Breast epithelium (tissue), 4 donors: ENCODE data around the gene RTBDN. TPM values are rescaled to one million over a fixed set of nuclear protein-coding genes. Genes with fewer than 3 reads are reported as not detected.

Source experiments
- DNase-seq, 2 donors: peaks; one replicate each; pipeline ENCODE4 v3.0.0-alpha.2; 2019; ENCODE audit warnings: low spot score in 2 of 2
- H3K27ac ChIP-seq, 2 donors: fragments of 200-600 bp; sonication (generic) in 1 of 2; one replicate each; pipeline ENCODE4 v1.5.1; 2016 to 2019; ENCODE audit warnings: mild to moderate bottlenecking in 1 of 2
- H3K27me3 ChIP-seq, 2 donors: fragments of 200-600 bp; sonication (generic) in 1 of 2; one replicate each; pipeline versions ENCODE4 v1.5.1 to v1.6.0; 2017 to 2019; ENCODE audit warnings: control low read depth in 1 of 2, mild to moderate bottlenecking in 1 of 2
- H3K36me3 ChIP-seq: fragments of 200-600 bp; one replicate; pipeline ENCODE4 v1.5.1; 2019
- H3K4me1 ChIP-seq, 2 donors: fragments of 200-600 bp; sonication (generic); one replicate each; pipeline ENCODE4 v1.5.1; 2016 to 2019; ENCODE audit warnings: control low read depth in 1 of 2
- H3K4me3 ChIP-seq, 3 donors: fragments of 200-600 bp; sonication (generic); 1 replicate in 2 of 3; 2 replicates in 1 of 3; pipeline ENCODE4 v1.5.1; 2016 to 2019; ENCODE audit warnings: mild to moderate bottlenecking in 3 of 3, moderate library complexity in 2 of 3
- H3K9me3 ChIP-seq, 2 donors: fragments of 200-600 bp; sonication (generic) in 1 of 2; one replicate each; pipeline ENCODE4 v1.5.1; 2016 to 2019; ENCODE audit warnings: control low read depth in 1 of 2
- POLR2A ChIP-seq: fragments of 450-650 bp; IDR thresholded peaks from one replicate; pipeline ENCODE4 v1.6.1; 2016; ENCODE audit warnings: antibody characterized with exemption, mild to moderate bottlenecking, moderate library complexity
- POLR2AphosphoS5 ChIP-seq, 3 donors: sonication (generic); formaldehyde crosslinking; IDR thresholded peaks; one replicate each; pipeline ENCODE4 v1.6.1; 2017; ENCODE audit warnings: antibody characterized with exemption in 3 of 3
- intact Hi-C: fragments of 100-400 bp; cut with DNase I; formaldehyde crosslinking; loops from one replicate; pipeline ENCODE4 v1.15.1; 2023; ENCODE audit warnings: low total_unique reads
- total RNA-seq, 3 donors: library from RNA; depleted of rRNA; stranded (reverse); fragments of >200 nt; gene quantifications; one replicate each; pipeline ENCODE4 v1.1.0, GENCODE V29; 2016
- TF ChIP-seq, protein P1 (sequence below), 3 donors: fragments of 450-650 bp; IDR thresholded peaks; one replicate each; pipeline ENCODE4 v1.5.1; 2016 to 2017; ENCODE audit warnings: antibody characterized with exemption in 3 of 3, mild to moderate bottlenecking in 3 of 3, moderate library complexity in 3 of 3

RTBDN gene
- total RNA-seq, 3 donors from 2014 or later = not detected

DNA sequence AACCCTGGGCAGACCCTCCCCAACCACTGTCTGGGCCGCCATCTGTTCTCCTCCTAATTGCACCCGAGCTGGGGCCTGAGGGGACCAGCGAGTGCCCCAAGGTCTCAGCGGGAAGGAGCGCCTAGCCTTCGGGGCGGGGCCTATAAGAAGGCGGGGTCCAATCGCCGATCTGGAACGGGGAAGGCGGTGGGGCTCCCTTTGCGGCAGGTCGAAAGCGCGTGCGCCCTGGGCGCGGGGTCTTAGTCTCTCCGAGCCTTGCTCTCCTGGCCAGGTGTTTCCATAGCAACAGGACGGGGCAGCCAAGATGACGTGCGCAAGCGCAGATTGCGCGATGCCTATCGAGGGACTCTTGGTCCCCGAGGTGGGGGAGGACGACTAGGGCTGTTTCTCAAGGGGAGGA lies 6.7 kb upstream of the RTBDN start:
- Histone ChIP-seq H3K27ac (no peak overlapping the region), H3K4me3 (peak overlapping the region in 2 of 3 donors; percentile 23 to 24), H3K27me3 (peaks cover 12 to 78% of the 10 kb centered on the region in 2 donors), H3K9me3 (no peaks in the 10 kb centered on the region), H3K4me1 (peaks cover 4 to 6% of the 10 kb centered on the region in 2 donors), H3K36me3 (no peaks in the 10 kb centered on the region)
- no peak for DNase-seq
- intact Hi-C loops = loop anchor here (10.0 kb wide), 1 partner anchor 76 kb away; no protein-coding TSS in a partner anchor
- TF ChIP-seq POLR2AphosphoS5 (IDR thresholded peaks at IDR 0.05) = no peak
- no peak for TF ChIP-seq POLR2A
- TF ChIP-seq, protein P1, sequence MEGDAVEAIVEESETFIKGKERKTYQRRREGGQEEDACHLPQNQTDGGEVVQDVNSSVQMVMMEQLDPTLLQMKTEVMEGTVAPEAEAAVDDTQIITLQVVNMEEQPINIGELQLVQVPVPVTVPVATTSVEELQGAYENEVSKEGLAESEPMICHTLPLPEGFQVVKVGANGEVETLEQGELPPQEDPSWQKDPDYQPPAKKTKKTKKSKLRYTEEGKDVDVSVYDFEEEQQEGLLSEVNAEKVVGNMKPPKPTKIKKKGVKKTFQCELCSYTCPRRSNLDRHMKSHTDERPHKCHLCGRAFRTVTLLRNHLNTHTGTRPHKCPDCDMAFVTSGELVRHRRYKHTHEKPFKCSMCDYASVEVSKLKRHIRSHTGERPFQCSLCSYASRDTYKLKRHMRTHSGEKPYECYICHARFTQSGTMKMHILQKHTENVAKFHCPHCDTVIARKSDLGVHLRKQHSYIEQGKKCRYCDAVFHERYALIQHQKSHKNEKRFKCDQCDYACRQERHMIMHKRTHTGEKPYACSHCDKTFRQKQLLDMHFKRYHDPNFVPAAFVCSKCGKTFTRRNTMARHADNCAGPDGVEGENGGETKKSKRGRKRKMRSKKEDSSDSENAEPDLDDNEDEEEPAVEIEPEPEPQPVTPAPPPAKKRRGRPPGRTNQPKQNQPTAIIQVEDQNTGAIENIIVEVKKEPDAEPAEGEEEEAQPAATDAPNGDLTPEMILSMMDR (IDR thresholded peaks at IDR 0.05) = no peak

DNA sequence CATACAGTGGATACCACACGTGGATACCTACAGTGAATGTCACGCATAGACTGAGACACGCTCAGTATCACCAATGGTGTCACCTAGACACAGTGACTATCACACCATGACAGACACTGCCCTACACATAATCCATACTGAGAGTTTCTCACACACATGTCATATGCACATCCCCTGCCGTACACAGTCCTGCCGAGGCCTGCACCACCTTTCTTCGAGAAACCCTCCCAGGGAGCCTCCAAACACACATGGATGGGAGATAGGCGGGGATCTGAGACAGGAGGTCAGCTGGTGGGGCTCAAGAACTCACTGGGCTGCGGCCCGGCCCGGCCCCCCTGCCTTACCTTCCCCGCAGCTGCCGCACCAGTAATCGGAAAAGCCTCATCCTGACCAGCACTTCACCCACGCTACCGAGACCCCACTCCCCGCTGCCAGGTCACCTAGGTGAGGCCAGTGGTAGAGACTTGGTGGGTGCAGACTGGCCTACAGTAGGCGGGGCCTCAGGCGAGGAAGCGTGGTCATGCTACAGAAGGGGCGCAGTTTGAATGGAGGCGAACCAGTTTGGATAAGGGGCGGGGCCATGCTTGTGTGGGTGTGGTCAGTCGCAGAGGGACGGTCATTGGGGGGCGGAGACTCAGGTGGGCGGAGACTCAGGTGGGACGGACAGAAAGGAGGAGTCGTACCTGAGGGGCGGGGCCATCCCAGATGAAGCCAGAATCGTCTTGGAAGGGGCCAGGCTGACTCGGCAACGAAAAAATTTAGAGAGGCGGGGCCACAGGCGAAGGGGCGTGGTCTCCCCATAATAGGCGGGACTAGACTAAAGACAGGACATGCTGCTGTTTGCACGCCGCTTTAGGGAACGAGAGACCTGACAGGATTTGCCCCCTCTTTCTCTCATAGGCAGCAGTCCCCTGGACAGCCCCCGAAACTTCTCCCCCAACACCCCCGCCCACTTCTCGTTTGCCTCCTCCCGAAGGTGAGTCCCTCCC lies 6.0 kb upstream of the RTBDN start:
- peak overlapping the region in 2 of 3 donors; percentile 23 to 24 for H3K4me3 ChIP-seq
- peak in 1 of 2 donors; percentile 44 for DNase-seq
- H3K9me3 ChIP-seq = no peaks in the 10 kb centered on the region
- no peaks in the 10 kb centered on the region for H3K36me3 ChIP-seq
- peaks cover 13 to 85% of the 10 kb centered on the region in 2 donors for H3K27me3 ChIP-seq
- intact Hi-C loops = loop anchor here (10.0 kb wide), 1 partner anchor 76 kb away; no protein-coding TSS in a partner anchor
- peaks cover 4 to 6% of the 10 kb centered on the region in 2 donors for H3K4me1 ChIP-seq
- H3K27ac ChIP-seq = no peak overlapping the region
- TF ChIP-seq POLR2A (no peak), POLR2AphosphoS5 (IDR thresholded peaks at IDR 0.05) (no peak)
- TF ChIP-seq, protein P1 (IDR thresholded peaks at IDR 0.05) = no peak

GRCh38 chr19:12838886-12839756 lies 4.7 kb upstream of the RTBDN start:
- Histone ChIP-seq H3K4me3 (peak overlapping the region in 2 of 3 donors; percentile 35 to 57), H3K27me3 (peaks cover 17 to 96% of the 10 kb centered on the region in 2 donors), H3K4me1 (peaks cover 4 to 6% of the 10 kb centered on the region in 2 donors), H3K27ac (no peak overlapping the region), H3K9me3 (no peaks in the 10 kb centered on the region), H3K36me3 (no peaks in the 10 kb centered on the region)
- TF ChIP-seq POLR2A (no peak), POLR2AphosphoS5 (IDR thresholded peaks at IDR 0.05) (no peak)
- DNase-seq = no peak
- intact Hi-C loops = no loop called here

GRCh38 chr19:12838182-12838885 lies 4.0 kb upstream of the RTBDN start, which contains the start of gene MAST1:
Gene MAST1 (plus strand): TSS chr19:12838515. CDS start chr19:12838573, 58 bp downstream.
- H3K4me3 ChIP-seq = peak within 1 kb of the TSS in 2 of 3 donors; percentile 35 to 57
- peaks cover 21 to 95% of the 10 kb centered on the region in 2 donors for H3K27me3 ChIP-seq
- TF ChIP-seq POLR2AphosphoS5 (IDR thresholded peaks at IDR 0.05) (no peak), POLR2A (no peak)
- TF ChIP-seq, protein P1 (IDR thresholded peaks at IDR 0.05) = peak in 1 of 3 donors; percentile 32

DNA sequence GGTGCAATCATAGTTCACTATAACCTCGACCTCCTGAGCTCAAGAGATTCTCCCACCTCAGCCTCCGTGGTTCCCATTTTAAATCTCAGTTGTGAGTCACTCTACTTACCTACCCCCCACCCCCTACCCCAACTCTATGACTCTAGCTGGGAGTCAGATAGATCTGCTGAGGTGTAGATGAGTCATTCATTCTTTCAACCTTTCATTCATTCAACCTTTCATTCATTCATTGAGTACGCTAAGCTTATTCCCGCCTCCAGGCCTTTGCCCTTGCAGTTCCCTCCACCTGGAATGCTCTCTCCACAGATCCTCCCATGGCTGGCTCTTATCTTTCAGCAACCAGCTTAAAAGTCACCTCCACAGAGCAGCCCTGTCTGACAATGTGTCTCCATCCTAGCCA lies 2.8 kb upstream of the RTBDN start:
- Histone ChIP-seq H3K9me3 (no peaks in the 10 kb centered on the region), H3K4me3 (no peak overlapping the region), H3K27ac (no peak overlapping the region), H3K36me3 (no peaks in the 10 kb centered on the region), H3K4me1 (peaks cover 10% of the 10 kb centered on the region in 2 donors), H3K27me3 (peaks cover 21 to 95% of the 10 kb centered on the region in 2 donors)
- DNase-seq = no peak
- intact Hi-C loops = no loop called here
- TF ChIP-seq POLR2AphosphoS5 (IDR thresholded peaks at IDR 0.05) (no peak), POLR2A (no peak)
- TF ChIP-seq, protein P1 (IDR thresholded peaks at IDR 0.05) = no peak

More at GRCh38 chr19:12838182-12838885, 4.0 kb upstream of the RTBDN start, which contains the start of gene MAST1:
- peaks cover 9 to 10% of the 10 kb centered on the region in 2 donors for H3K4me1 ChIP-seq
- no peak for DNase-seq
- no peaks in the 10 kb centered on the region for H3K9me3 ChIP-seq
- intact Hi-C loops = no loop called here
- H3K36me3 ChIP-seq = no peaks in the 10 kb centered on the region
- H3K27ac ChIP-seq = no peak within 1 kb of the TSS
